Smooth muscle cell (in vitro differentiated cells): ENCODE measurements around the gene MYBPC2. TPM values are rescaled to one million over a fixed set of nuclear protein-coding genes. Genes with fewer than 3 reads are reported as not detected.
A peak's percentile ranks its signal among the peaks of the same experiment; 100 is the strongest.

ENCODE experiments used
- DNase-seq: peaks from one replicate; lab custom pipeline; 2025; ENCODE audit not compliant: unreplicated experiment; lab: John Stamatoyannopoulos, UW
- H2AFZ ChIP-seq: fragments of 200-600 bp; sonication (generic); 2 replicates; pipeline ENCODE4 v1.6.0; 2016; ENCODE audit warnings: antibody characterized with exemption, low read depth, mild to moderate bottlenecking
- H3F3A ChIP-seq: fragments of 200-600 bp; sonication (generic); 2 replicates; pipeline ENCODE4 v1.6.0; 2017; ENCODE audit warnings: antibody characterized with exemption, low read depth
- H3K27ac ChIP-seq: fragments of 200-600 bp; sonication (generic); 2 replicates; pipeline ENCODE4 v1.5.1; 2016; ENCODE audit warnings: low read depth, mild to moderate bottlenecking
- H3K27me3 ChIP-seq: fragments of 200-600 bp; sonication (generic); 2 replicates; pipeline ENCODE4 v1.6.1; 2016; ENCODE audit warnings: low read depth, mild to moderate bottlenecking
- H3K36me3 ChIP-seq: fragments of 200-600 bp; sonication (generic); 2 replicates; pipeline ENCODE4 v1.5.1; 2016; ENCODE audit warnings: low read depth
- H3K4me1 ChIP-seq: fragments of 200-600 bp; sonication (generic); 2 replicates; pipeline ENCODE4 v1.5.1; 2016; ENCODE audit warnings: low read depth
- H3K4me2 ChIP-seq: fragments of 200-600 bp; sonication (generic); 2 replicates; pipeline ENCODE4 v1.6.0; 2016; ENCODE audit warnings: mild to moderate bottlenecking
- H3K4me3 ChIP-seq: fragments of 200-600 bp; sonication (generic); 2 replicates; pipeline ENCODE4 v1.5.1; 2016; ENCODE audit warnings: mild to moderate bottlenecking
- H3K79me2 ChIP-seq: fragments of 200-600 bp; sonication (generic); 2 replicates; pipeline ENCODE4 v1.6.0; 2016; ENCODE audit warnings: low read depth, mild to moderate bottlenecking
- H3K9ac ChIP-seq: fragments of 200-600 bp; sonication (generic); 2 replicates; pipeline ENCODE4 v1.6.0; 2016; ENCODE audit warnings: low read depth
- H3K9me3 ChIP-seq: fragments of 200-600 bp; sonication (generic); replicated peaks from 2 replicates; pipeline ENCODE4 v1.5.1; 2016; ENCODE audit warnings: low read depth
- H4K20me1 ChIP-seq: fragments of 200-600 bp; sonication (generic); 2 replicates; pipeline ENCODE4 v1.6.0; 2016; ENCODE audit warnings: low read depth
- WGBS: methylation state at CpG from one replicate; pipeline ENCODE4 v1.1.7; 2016; ENCODE audit warnings: low lambda C conversion rate; 5-methylcytosine and 5-hydroxymethylcytosine counted together
- polyA plus RNA-seq: library from polyadenylated mRNA; unstranded; fragments of >200 nt; fragmentation: Nextera tagmentation; extraction: Ambion mirVana; gene quantifications from 2 replicates; pipeline ENCODE4 v1.2.1, GENCODE V29; 2016
- total RNA-seq: library from RNA; depleted of rRNA; stranded (reverse); fragments of >200 nt; gene quantifications from 2 replicates; pipeline ENCODE4 v1.2.3, GENCODE V29; 2014
- TF ChIP-seq, protein P1 (sequence below): fragments of 200-600 bp; sonication (generic); IDR thresholded peaks from 2 replicates; pipeline ENCODE4 v1.5.1; 2017; ENCODE audit warnings: borderline replicate concordance, mild to moderate bottlenecking, antibody characterized with exemption; ENCODE audit not compliant: insufficient read depth, poor library complexity, severe bottlenecking

Gene MYBPC2
- total and polyA plus RNA-seq, 2 experiments from 2014 or later = not detected

DNA sequence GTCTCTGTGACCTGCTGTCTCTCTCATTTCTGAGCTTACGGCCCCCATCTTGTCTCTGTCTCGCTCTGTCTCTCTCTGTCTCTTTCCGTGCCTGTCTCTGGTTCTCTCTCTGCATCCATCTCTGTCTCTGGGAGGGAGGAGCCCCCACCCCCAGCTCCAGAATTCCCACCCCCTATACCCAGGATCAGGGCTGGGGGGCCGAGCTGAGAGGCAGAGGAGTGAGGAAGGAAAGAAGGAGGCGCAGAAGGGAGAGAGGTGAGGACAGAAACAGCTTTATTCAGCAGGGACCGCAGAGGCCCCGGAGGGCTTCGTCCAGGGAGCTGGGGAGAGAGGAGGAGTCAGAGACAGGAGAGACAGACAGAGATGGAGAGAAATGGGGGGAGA is 64.3 kb downstream of the MYBPC2 start:
- TF ChIP-seq, protein P1, sequence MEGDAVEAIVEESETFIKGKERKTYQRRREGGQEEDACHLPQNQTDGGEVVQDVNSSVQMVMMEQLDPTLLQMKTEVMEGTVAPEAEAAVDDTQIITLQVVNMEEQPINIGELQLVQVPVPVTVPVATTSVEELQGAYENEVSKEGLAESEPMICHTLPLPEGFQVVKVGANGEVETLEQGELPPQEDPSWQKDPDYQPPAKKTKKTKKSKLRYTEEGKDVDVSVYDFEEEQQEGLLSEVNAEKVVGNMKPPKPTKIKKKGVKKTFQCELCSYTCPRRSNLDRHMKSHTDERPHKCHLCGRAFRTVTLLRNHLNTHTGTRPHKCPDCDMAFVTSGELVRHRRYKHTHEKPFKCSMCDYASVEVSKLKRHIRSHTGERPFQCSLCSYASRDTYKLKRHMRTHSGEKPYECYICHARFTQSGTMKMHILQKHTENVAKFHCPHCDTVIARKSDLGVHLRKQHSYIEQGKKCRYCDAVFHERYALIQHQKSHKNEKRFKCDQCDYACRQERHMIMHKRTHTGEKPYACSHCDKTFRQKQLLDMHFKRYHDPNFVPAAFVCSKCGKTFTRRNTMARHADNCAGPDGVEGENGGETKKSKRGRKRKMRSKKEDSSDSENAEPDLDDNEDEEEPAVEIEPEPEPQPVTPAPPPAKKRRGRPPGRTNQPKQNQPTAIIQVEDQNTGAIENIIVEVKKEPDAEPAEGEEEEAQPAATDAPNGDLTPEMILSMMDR = no peak

DNA sequence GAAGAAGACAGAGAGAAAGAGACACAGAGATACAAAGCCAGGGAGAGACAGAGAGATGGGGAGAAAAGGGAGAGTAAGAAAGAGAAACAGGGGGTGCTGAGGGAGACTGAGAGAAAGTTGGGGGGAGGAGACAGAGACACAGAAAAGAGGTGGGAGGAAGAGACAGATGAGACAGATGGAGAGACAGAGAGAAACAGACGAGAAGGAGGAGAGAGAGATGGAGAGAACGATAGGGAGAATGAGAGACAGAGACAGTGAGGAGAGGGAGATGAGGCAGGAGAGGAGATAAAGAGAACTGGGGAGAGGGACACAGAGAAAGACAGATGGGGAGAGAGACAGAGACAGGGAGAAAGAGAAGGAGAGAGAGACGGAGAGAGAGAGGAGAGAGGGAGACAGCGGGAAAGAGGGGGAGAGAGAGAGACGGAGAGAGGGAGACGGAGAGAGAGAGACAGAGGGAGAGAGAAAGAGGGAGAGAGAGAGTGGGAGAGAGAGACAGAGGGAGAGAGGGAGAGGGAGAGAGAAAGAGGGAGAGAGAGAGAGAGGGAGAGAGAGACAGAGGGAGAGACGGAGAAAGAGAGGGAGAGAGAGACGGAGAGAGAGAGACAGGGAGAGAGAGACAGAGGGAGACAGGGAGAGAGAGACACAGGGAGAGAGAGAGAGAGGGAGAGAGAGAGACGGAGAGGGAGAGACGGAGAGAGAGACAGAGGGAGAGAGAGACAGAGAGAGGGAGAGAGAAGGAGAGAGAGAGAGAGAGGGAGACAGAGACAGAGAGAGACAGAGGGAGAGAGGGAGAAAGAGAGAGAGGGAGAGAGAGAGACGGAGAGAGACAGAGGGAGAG is 65.7 kb downstream of the MYBPC2 start:
- Histone ChIP-seq H3K4me1 (no peaks in the 10 kb centered on the region), H3K79me2 (no peaks in the 10 kb centered on the region), H4K20me1 (no peaks in the 10 kb centered on the region), H3K27ac (no peak overlapping the region), H2AFZ (no peak overlapping the region), H3K9ac (no peak overlapping the region), H3K4me2 (no peak overlapping the region), H3F3A (no peaks in the 10 kb centered on the region), H3K36me3 (no peaks in the 10 kb centered on the region), H3K9me3 (no peaks in the 10 kb centered on the region), H3K4me3 (no peak overlapping the region), H3K27me3 (peaks cover 13% of the 10 kb centered on the region)
- 49% methylated on average over 10 of the region's 11 CpGs for WGBS
- no peak for DNase-seq
- TF ChIP-seq, protein P1 = no peak

More for the DNA sequence above, 64.3 kb downstream of the MYBPC2 start:
- no peak overlapping the region for H3K9ac ChIP-seq
- no peaks in the 10 kb centered on the region for H3K36me3 ChIP-seq
- no peak overlapping the region for H2AFZ ChIP-seq
- H3K9me3 ChIP-seq = no peaks in the 10 kb centered on the region
- WGBS = 81% methylated on average over 8 of the region's 8 CpGs
- H3K27me3 ChIP-seq = peaks cover 18% of the 10 kb centered on the region
- no peaks in the 10 kb centered on the region for H3K4me1 ChIP-seq
- no peak for DNase-seq
- H3K4me2 ChIP-seq = no peak overlapping the region
- H3K27ac ChIP-seq = no peak overlapping the region
- H4K20me1 ChIP-seq = no peaks in the 10 kb centered on the region
- H3K4me3 ChIP-seq = no peak overlapping the region
- H3F3A ChIP-seq = no peaks in the 10 kb centered on the region
- no peaks in the 10 kb centered on the region for H3K79me2 ChIP-seq

DNA sequence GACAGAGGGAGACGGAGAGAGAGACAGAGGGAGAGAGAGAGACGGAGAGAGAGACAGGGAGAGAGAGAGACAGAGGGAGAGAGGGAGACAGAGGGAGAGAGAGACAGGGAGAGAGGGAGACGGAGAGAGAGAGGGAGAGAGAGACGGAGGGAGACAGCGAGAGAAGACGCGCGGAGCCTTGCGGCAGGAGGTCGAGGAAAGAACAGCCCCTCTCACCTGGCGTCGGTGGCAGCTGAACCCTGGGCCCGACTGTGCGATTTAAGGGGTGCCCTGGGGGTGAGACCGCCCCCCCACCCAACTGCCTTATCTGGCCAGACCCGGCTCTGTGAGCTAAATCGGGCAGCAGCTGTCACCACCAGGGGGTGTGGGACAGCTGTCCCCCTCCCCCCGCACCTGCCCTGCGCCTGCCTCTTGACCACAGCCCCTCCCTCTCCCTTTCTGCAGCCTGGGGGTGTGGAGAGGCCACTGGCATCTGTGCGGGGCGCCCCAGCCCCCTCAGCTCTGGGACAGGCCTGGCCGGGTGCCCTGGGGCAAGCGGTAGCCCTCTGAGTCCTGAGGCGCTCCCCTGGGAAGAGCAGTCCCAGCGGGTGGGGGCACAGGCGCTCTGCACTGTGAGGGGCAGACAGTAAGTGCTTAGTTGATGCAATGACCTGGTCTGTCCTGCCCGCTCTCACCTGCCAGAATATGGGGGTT is 67.5 kb downstream of the MYBPC2 start:
- Histone ChIP-seq H3K4me1 (no peaks in the 10 kb centered on the region), H3K79me2 (no peaks in the 10 kb centered on the region), H3K27ac (no peak overlapping the region), H3K36me3 (no peaks in the 10 kb centered on the region), H3F3A (no peaks in the 10 kb centered on the region), H3K9me3 (no peaks in the 10 kb centered on the region), H3K9ac (no peak overlapping the region), H3K4me3 (no peak overlapping the region), H4K20me1 (no peaks in the 10 kb centered on the region), H2AFZ (no peak overlapping the region), H3K4me2 (no peak overlapping the region), H3K27me3 (peaks cover 13% of the 10 kb centered on the region)
- DNase-seq = no peak
- TF ChIP-seq, protein P1 = peak; percentile 18
- 18% methylated on average over 14 of the region's 27 CpGs for WGBS
